Liver (tissue), 9 donors: ENCODE measurements around the gene RELL2. TPM values are rescaled to one million over a fixed set of nuclear protein-coding genes. Genes with fewer than 3 reads are reported as not detected.

Source experiments
- DNase-seq: peaks from one replicate; pipeline ENCODE4 v3.0.0-alpha.2; 2017; ENCODE audit warnings: low spot score
- H3K27ac ChIP-seq, 2 donors: one replicate each; pipeline ENCODE4 v1.7.0; 2013; ENCODE audit warnings: inconsistent platforms in 2 of 2, low read length in 2 of 2, control low read depth in 1 of 2, low read depth in 1 of 2, mild to moderate bottlenecking in 1 of 2
- H3K27me3 ChIP-seq, 4 donors: one replicate each; pipeline versions ENCODE4 v1.6.1 to v1.7.0; 2013; ENCODE audit warnings: low read length in 3 of 4, inconsistent platforms in 1 of 4, mild to moderate bottlenecking in 1 of 4, moderate library complexity in 1 of 4; ENCODE audit not compliant: control insufficient read depth in 4 of 4, insufficient read depth in 4 of 4
- H3K36me3 ChIP-seq, 4 donors: one replicate each; pipeline versions ENCODE4 v1.6.1 to v1.7.0; 2013; ENCODE audit warnings: low read length in 3 of 4, mild to moderate bottlenecking in 3 of 4, low read depth in 1 of 4, moderate library complexity in 1 of 4; ENCODE audit not compliant: control insufficient read depth in 4 of 4, insufficient read depth in 3 of 4
- H3K4me1 ChIP-seq, 4 donors: one replicate each; pipeline versions ENCODE4 v1.6.1 to v1.7.0; 2013; ENCODE audit warnings: low read length in 3 of 4, mild to moderate bottlenecking in 3 of 4, moderate library complexity in 1 of 4; ENCODE audit not compliant: control insufficient read depth in 4 of 4, insufficient read depth in 4 of 4
- H3K4me3 ChIP-seq, 3 donors: one replicate each; pipeline versions ENCODE4 v1.6.1 to v1.7.0; 2013; ENCODE audit warnings: low read length in 3 of 3, control low read depth in 1 of 3, low read depth in 1 of 3, mild to moderate bottlenecking in 1 of 3
- H3K9ac ChIP-seq, 2 donors: one replicate each; pipeline ENCODE4 v1.7.0; 2013; ENCODE audit warnings: low read length in 2 of 2, mild to moderate bottlenecking in 2 of 2, moderate library complexity in 2 of 2, control low read depth in 1 of 2, low read depth in 1 of 2
- H3K9me3 ChIP-seq, 4 donors: one replicate each; pipeline versions ENCODE4 v1.6.1 to v1.7.0; 2013; ENCODE audit warnings: low read length in 3 of 4; ENCODE audit not compliant: control insufficient read depth in 4 of 4
- ATF3 ChIP-seq: IDR thresholded peaks from 2 replicates; pipeline ENCODE4 v1.6.1; 2016; ENCODE audit warnings: antibody characterized with exemption
- CTCF ChIP-seq: fragments of 150-350 bp; IDR thresholded peaks from 2 replicates; pipeline ENCODE4 v1.5.1; 2017; ENCODE audit warnings: improper control_type of control experiment, low read depth, low read length; ENCODE audit not compliant: missing input control
- EGR1 ChIP-seq, 2 donors: IDR thresholded peaks; 2 replicates each; pipeline ENCODE4 v1.6.1; 2016 to 2018; ENCODE audit warnings: antibody characterized with exemption in 2 of 2, low read depth in 2 of 2
- FOXA1 ChIP-seq: IDR thresholded peaks from 2 replicates; pipeline ENCODE4 v1.6.1; 2016; ENCODE audit warnings: antibody characterized with exemption
- FOXA2 ChIP-seq: IDR thresholded peaks from 2 replicates; pipeline ENCODE4 v1.6.1; 2016; ENCODE audit warnings: antibody characterized with exemption
- GABPA ChIP-seq, 2 donors: IDR thresholded peaks in 1 of 2; conservative IDR thresholded peaks in 1 of 2; 2 replicates each; pipeline ENCODE4 v1.6.1; 2016; ENCODE audit warnings: antibody characterized with exemption in 2 of 2, mild to moderate bottlenecking in 1 of 2, moderate library complexity in 1 of 2
- HNF4A ChIP-seq, 2 donors: conservative IDR thresholded peaks; 2 replicates each; pipeline ENCODE4 v1.6.1; 2016; ENCODE audit warnings: antibody characterized with exemption in 2 of 2, mild to moderate bottlenecking in 2 of 2
- HNF4G ChIP-seq: IDR thresholded peaks from 2 replicates; pipeline ENCODE4 v1.6.1; 2016; ENCODE audit warnings: antibody characterized with exemption
- JUND ChIP-seq, 2 donors: IDR thresholded peaks; 2 replicates each; pipeline ENCODE4 v1.6.1; 2016; ENCODE audit warnings: antibody characterized with exemption in 2 of 2
- MAX ChIP-seq: IDR thresholded peaks from 2 replicates; pipeline ENCODE4 v1.6.1; 2016; ENCODE audit warnings: antibody characterized with exemption
- NR2F2 ChIP-seq: IDR thresholded peaks from 2 replicates; pipeline ENCODE4 v1.6.1; 2016; ENCODE audit warnings: antibody characterized with exemption
- RAD21 ChIP-seq, 2 donors: IDR thresholded peaks; 2 replicates each; pipeline ENCODE4 v1.6.1; 2016; ENCODE audit warnings: antibody characterized with exemption in 2 of 2, mild to moderate bottlenecking in 2 of 2
- REST ChIP-seq: IDR thresholded peaks from 2 replicates; pipeline ENCODE4 v1.6.1; 2016; ENCODE audit warnings: antibody characterized with exemption, mild to moderate bottlenecking
- RXRA ChIP-seq, 2 donors: IDR thresholded peaks; 2 replicates each; pipeline ENCODE4 v1.6.1; 2017 to 2018; ENCODE audit warnings: antibody characterized with exemption in 2 of 2, mild to moderate bottlenecking in 1 of 2
- SP1 ChIP-seq: IDR thresholded peaks from 2 replicates; pipeline ENCODE4 v1.6.1; 2018; ENCODE audit warnings: antibody characterized with exemption, mild to moderate bottlenecking
- TAF1 ChIP-seq: conservative IDR thresholded peaks from 2 replicates; pipeline ENCODE4 v1.6.1; 2016; ENCODE audit warnings: antibody characterized with exemption, mild to moderate bottlenecking
- YY1 ChIP-seq: IDR thresholded peaks from 2 replicates; pipeline ENCODE4 v1.6.1; 2016; ENCODE audit warnings: antibody characterized with exemption, mild to moderate bottlenecking
- ZBTB33 ChIP-seq: IDR thresholded peaks from 2 replicates; pipeline ENCODE4 v1.6.1; 2016; ENCODE audit warnings: antibody characterized with exemption
- WGBS: extraction: QIAGEN DNeasy Blood & Tissue Kit; methylation state at CpG from one replicate; pipeline ENCODE4 v1.1.7; 2013; 5-methylcytosine and 5-hydroxymethylcytosine counted together
- polyA plus RNA-seq, 2 donors: library from polyadenylated mRNA; stranded (reverse) in 1 of 2; unstranded in 1 of 2; fragments of 200-250 nt in 1 of 2; fragments of >200 nt in 1 of 2; fragmentation: Nextera tagmentation in 1 of 2; extraction: Ambion mirVana in 1 of 2; gene quantifications; one replicate each; pipeline versions ENCODE4 v1.2.1 to v1.2.3, GENCODE V29; 2013 to 2015
- total RNA-seq, 2 donors: library from RNA; depleted of rRNA; stranded (reverse); fragments of >200 nt; gene quantifications; one replicate each; pipeline ENCODE4 v1.2.3, GENCODE V29; 2014
- donor health status: healthy.
- donor health status: healthy.
- donor health status: healthy.
- donor health status: healthy.
- donor health status: healthy.

Gene RELL2
- total and polyA plus RNA-seq, 4 donors, result 0.47 to 1.3 (median 0.88) TPM

- 97% methylated on average over 2 of the region's 2 CpGs for WGBS
- Histone ChIP-seq H3K4me3 (no peak overlapping the region), H3K9ac (no peak overlapping the region), H3K4me1 (peaks cover 0 to 37% (median 13%) of the 10 kb centered on the region in 4 donors), H3K36me3 (peaks cover 0 to 3% (median 0%) of the 10 kb centered on the region in 4 donors), H3K27ac (peak overlapping the region; percentile 5 to 13), H3K9me3 (no peaks in the 10 kb centered on the region), H3K27me3 (no peaks in the 10 kb centered on the region)
- DNase-seq, result no peak
- TF ChIP-seq RAD21 (IDR thresholded peaks at IDR 0.05), result no peak
- TF ChIP-seq HNF4G, result no peak
- no peak for TF ChIP-seq GABPA (IDR thresholded peaks at IDR 0.05 in 1 of 2, conservative IDR thresholded peaks at IDR 0.05 in 1 of 2)
- no peak for TF ChIP-seq JUND (IDR thresholded peaks at IDR 0.05)
- TF ChIP-seq ATF3, result no peak
- TF ChIP-seq FOXA1, result no peak
- no peak for TF ChIP-seq CTCF
- TF ChIP-seq SP1, result no peak
- no peak for TF ChIP-seq NR2F2
- TF ChIP-seq REST, result no peak
- no peak for TF ChIP-seq HNF4A (conservative IDR thresholded peaks at IDR 0.05)
- TF ChIP-seq FOXA2, result no peak
- no peak for TF ChIP-seq EGR1 (IDR thresholded peaks at IDR 0.05; ENCODE audit: low read depth in 2 of 2)
- TF ChIP-seq RXRA (IDR thresholded peaks at IDR 0.05), result no peak
- TF ChIP-seq MAX, result no peak
- TF ChIP-seq YY1, result no peak
- TF ChIP-seq ZBTB33, result no peak
- no peak for TF ChIP-seq TAF1
These were observed 39.0 kb upstream of the RELL2 start for GRCh38 chr5:141597814-141598213.
